Neural progenitor cell (in vitro differentiated cells): ENCODE data around the gene ACOD1. TPM values are rescaled to one million over a fixed set of nuclear protein-coding genes. Genes with fewer than 3 reads are reported as not detected.

Experiments used
- DNase-seq: peaks from one replicate; pipeline ENCODE4 v3.0.0-alpha.2; 2016; ENCODE audit warnings: low spot score
- H2AFZ ChIP-seq: fragments of 200-600 bp; sonication (generic); replicated peaks from 2 replicates; pipeline ENCODE4 v1.6.1; 2016; ENCODE audit warnings: antibody characterized with exemption
- H3F3A ChIP-seq: fragments of 200-600 bp; sonication (generic); 2 replicates; pipeline ENCODE4 v1.6.1; 2016; ENCODE audit warnings: antibody characterized with exemption, low read depth
- H3K27ac ChIP-seq: fragments of 200-600 bp; sonication (generic); 2 replicates; pipeline ENCODE4 v1.5.1; 2016; ENCODE audit warnings: mild to moderate bottlenecking
- H3K27me3 ChIP-seq: fragments of 200-600 bp; sonication (generic); 2 replicates; pipeline ENCODE4 v1.6.1; 2016; ENCODE audit warnings: mild to moderate bottlenecking, moderate library complexity
- H3K36me3 ChIP-seq: fragments of 200-600 bp; sonication (generic); 2 replicates; pipeline ENCODE4 v1.5.1; 2016
- H3K4me1 ChIP-seq: fragments of 200-600 bp; sonication (generic); 2 replicates; pipeline ENCODE4 v1.6.1; 2016; ENCODE audit warnings: mixed run types
- H3K4me2 ChIP-seq: fragments of 200-600 bp; sonication (generic); 2 replicates; pipeline ENCODE4 v1.6.1; 2016
- H3K4me3 ChIP-seq: fragments of 200-600 bp; sonication (generic); 2 replicates; pipeline ENCODE4 v1.5.1; 2016
- H3K79me2 ChIP-seq: fragments of 200-600 bp; sonication (generic); 2 replicates; pipeline ENCODE4 v1.6.1; 2016; ENCODE audit warnings: low read depth
- H3K9ac ChIP-seq: fragments of 200-600 bp; sonication (generic); 2 replicates; pipeline ENCODE4 v1.6.1; 2016
- H3K9me3 ChIP-seq: fragments of 200-600 bp; sonication (generic); 2 replicates; pipeline ENCODE4 v1.5.1; 2016; ENCODE audit warnings: low read depth
- H4K20me1 ChIP-seq: fragments of 200-600 bp; sonication (generic); 2 replicates; pipeline ENCODE4 v1.6.1; 2016; ENCODE audit warnings: low read depth
- H3K27ac Mint-ChIP-seq: 3 replicates; pipeline ENCODE4 v1.8.0; 2021; ENCODE audit warnings: mixed read lengths
- H3K27me3 Mint-ChIP-seq: 2 replicates; pipeline ENCODE4 v1.8.0; 2022; ENCODE audit warnings: low read depth, mild to moderate bottlenecking, inconsistent platforms, moderate library complexity, mixed read lengths; ENCODE audit not compliant: insufficient read depth
- H3K36me3 Mint-ChIP-seq: 3 replicates; pipeline ENCODE4 v1.8.0; 2021; ENCODE audit warnings: mixed read lengths
- H3K4me1 Mint-ChIP-seq: 3 replicates; pipeline ENCODE4 v1.8.0; 2021; ENCODE audit warnings: mixed read lengths
- H3K4me3 Mint-ChIP-seq: 3 replicates; pipeline ENCODE4 v1.8.0; 2021; ENCODE audit warnings: mild to moderate bottlenecking, moderate library complexity, mixed read lengths
- H3K9me3 Mint-ChIP-seq: 3 replicates; pipeline ENCODE4 v1.8.0; 2020; ENCODE audit warnings: mixed read lengths
- EZH2 ChIP-seq: fragments of 200-600 bp; sonication (generic); IDR thresholded peaks from 2 replicates; pipeline ENCODE4 v1.6.1; 2017; ENCODE audit warnings: antibody characterized with exemption, mild to moderate bottlenecking, moderate library complexity
- EZH2phosphoT487 ChIP-seq: fragments of 200-600 bp; sonication (generic); IDR thresholded peaks from 2 replicates; pipeline ENCODE4 v1.6.1; 2017; ENCODE audit warnings: antibody characterized with exemption
- total RNA-seq: library from RNA; depleted of rRNA; stranded (reverse); fragments of >200 nt; gene quantifications from 2 replicates; pipeline ENCODE4 v1.2.3, GENCODE V29; 2015; ENCODE audit warnings: low replicate concordance
- TF ChIP-seq, protein P1 (sequence below): fragments of 200-600 bp; sonication (generic); IDR thresholded peaks from 2 replicates; pipeline ENCODE4 v1.5.1; 2017; ENCODE audit warnings: antibody characterized with exemption, mild to moderate bottlenecking

ACOD1 gene
- total RNA-seq, 1 donor from 2014 or later = not detected

DNA sequence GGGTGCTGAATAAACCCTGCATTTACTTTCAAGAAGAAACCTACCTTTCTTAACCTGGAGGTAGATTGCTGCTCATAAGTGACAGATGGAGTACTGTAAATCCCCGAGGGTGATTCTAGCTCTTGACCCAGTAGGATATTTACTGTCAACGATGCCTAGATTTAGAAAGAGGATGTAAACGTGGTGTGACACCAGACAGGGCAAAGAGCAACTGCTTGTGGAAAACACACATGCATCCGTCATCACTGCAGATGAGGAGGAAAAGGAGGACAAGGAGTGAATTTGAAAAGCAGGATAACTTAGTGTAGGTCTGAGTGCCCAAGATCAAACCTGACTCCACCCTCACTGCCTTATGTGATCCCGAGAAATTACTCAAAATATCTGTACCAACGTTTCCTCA, 33.8 kb downstream of the ACOD1 start:
- Mint-ChIP-seq H3K27me3 (peaks cover 2% of the 10 kb centered on the region), H3K4me3 (no peak overlapping the region), H3K36me3 (no peaks in the 10 kb centered on the region), H3K4me1 (no peaks in the 10 kb centered on the region), H3K27ac (no peak overlapping the region), H3K9me3 (no peaks in the 10 kb centered on the region)
- H3F3A ChIP-seq = no peaks in the 10 kb centered on the region
- H4K20me1 ChIP-seq = no peaks in the 10 kb centered on the region
- H3K9ac ChIP-seq = no peak overlapping the region
- no peak overlapping the region for H3K27ac ChIP-seq
- H3K4me2 ChIP-seq = no peak overlapping the region
- no peaks in the 10 kb centered on the region for H3K4me1 ChIP-seq
- TF ChIP-seq EZH2 = no peak
- TF ChIP-seq EZH2phosphoT487 = no peak
- TF ChIP-seq, protein P1, sequence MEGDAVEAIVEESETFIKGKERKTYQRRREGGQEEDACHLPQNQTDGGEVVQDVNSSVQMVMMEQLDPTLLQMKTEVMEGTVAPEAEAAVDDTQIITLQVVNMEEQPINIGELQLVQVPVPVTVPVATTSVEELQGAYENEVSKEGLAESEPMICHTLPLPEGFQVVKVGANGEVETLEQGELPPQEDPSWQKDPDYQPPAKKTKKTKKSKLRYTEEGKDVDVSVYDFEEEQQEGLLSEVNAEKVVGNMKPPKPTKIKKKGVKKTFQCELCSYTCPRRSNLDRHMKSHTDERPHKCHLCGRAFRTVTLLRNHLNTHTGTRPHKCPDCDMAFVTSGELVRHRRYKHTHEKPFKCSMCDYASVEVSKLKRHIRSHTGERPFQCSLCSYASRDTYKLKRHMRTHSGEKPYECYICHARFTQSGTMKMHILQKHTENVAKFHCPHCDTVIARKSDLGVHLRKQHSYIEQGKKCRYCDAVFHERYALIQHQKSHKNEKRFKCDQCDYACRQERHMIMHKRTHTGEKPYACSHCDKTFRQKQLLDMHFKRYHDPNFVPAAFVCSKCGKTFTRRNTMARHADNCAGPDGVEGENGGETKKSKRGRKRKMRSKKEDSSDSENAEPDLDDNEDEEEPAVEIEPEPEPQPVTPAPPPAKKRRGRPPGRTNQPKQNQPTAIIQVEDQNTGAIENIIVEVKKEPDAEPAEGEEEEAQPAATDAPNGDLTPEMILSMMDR = no peak
- H3K79me2 ChIP-seq = no peaks in the 10 kb centered on the region
- H2AFZ ChIP-seq = no peak overlapping the region
- no peaks in the 10 kb centered on the region for H3K36me3 ChIP-seq
- no peak overlapping the region for H3K4me3 ChIP-seq
- H3K9me3 ChIP-seq = no peaks in the 10 kb centered on the region
- DNase-seq = no peak
- H3K27me3 ChIP-seq = peaks cover 32% of the 10 kb centered on the region

DNA sequence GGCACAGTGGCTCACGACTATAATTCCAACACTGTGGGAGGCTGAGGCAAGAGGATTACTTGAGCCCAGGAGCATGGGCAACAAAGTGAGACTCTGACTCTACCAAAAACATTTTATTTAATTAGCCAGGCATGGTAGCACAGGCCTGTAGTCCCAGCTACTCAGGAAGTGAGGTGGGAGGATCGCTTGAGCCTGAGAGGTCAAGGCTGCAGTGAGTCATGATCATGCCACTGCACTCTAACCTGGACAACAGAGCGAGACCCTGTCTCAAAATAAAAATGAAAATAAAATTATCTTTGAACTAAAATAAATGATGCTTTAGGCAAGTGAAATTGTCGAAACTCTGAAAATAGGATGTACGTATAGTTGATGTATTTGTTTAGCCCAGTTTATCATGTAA, 35.4 kb downstream of the ACOD1 start:
- Histone ChIP-seq H3K36me3 (no peaks in the 10 kb centered on the region), H4K20me1 (no peaks in the 10 kb centered on the region), H3K27ac (no peak overlapping the region), H3F3A (no peaks in the 10 kb centered on the region), H3K4me3 (no peak overlapping the region), H2AFZ (no peak overlapping the region), H3K9ac (no peak overlapping the region), H3K9me3 (no peaks in the 10 kb centered on the region), H3K4me1 (no peaks in the 10 kb centered on the region), H3K79me2 (no peaks in the 10 kb centered on the region), H3K27me3 (peaks cover 33% of the 10 kb centered on the region), H3K4me2 (no peak overlapping the region)
- H3K27me3 Mint-ChIP-seq = peaks cover 2% of the 10 kb centered on the region
- H3K36me3 Mint-ChIP-seq = no peaks in the 10 kb centered on the region
- TF ChIP-seq, protein P1 = no peak
- TF ChIP-seq EZH2phosphoT487 (no peak), EZH2 (no peak)
- no peaks in the 10 kb centered on the region for H3K4me1 Mint-ChIP-seq
- H3K27ac Mint-ChIP-seq = no peak overlapping the region
- DNase-seq = no peak
- no peak overlapping the region for H3K4me3 Mint-ChIP-seq
- H3K9me3 Mint-ChIP-seq = no peaks in the 10 kb centered on the region

DNA sequence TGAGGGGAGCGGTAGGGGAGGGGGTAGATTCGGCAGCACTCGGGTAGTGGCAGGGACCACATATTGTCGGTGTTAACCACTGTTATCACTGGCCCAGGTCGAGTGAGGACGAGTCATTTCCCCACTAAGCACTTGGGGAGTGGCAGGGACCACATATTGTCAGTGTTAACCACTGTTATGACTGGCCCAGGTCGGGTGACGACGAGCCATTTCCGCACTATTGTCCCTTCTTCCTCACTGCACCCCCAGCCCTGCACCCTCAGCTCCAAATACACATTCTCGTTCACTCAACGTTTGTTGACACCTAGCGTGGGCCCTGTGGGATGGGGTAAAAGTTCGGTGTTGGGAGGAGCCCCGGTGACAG, 43.1 kb downstream of the ACOD1 start:
- H3K4me3 ChIP-seq = peak overlapping the region; percentile 83
- Mint-ChIP-seq H3K27ac (no peak overlapping the region), H3K9me3 (no peaks in the 10 kb centered on the region), H3K36me3 (peaks cover 4% of the 10 kb centered on the region), H3K4me3 (peak overlapping the region; percentile 98), H3K4me1 (peaks cover 17% of the 10 kb centered on the region), H3K27me3 (peaks cover 3% of the 10 kb centered on the region)
- H3K9ac ChIP-seq = no peak overlapping the region
- TF ChIP-seq EZH2 (no peak), EZH2phosphoT487 (peak; percentile 7)
- TF ChIP-seq, protein P1 = no peak
- no peaks in the 10 kb centered on the region for H3K9me3 ChIP-seq
- DNase-seq = peak; percentile 5
- peak overlapping the region; percentile 94 for H3K4me2 ChIP-seq
- peaks cover 7% of the 10 kb centered on the region for H3F3A ChIP-seq
- peak overlapping the region; percentile 83 for H2AFZ ChIP-seq
- H3K4me1 ChIP-seq = peaks cover 8% of the 10 kb centered on the region
- peaks cover 7% of the 10 kb centered on the region for H3K27me3 ChIP-seq
- peaks cover 22% of the 10 kb centered on the region for H3K79me2 ChIP-seq
- no peak overlapping the region for H3K27ac ChIP-seq
- no peaks in the 10 kb centered on the region for H3K36me3 ChIP-seq
- H4K20me1 ChIP-seq = no peaks in the 10 kb centered on the region
